Muscle layer of duodenum (tissue), 2 donors: Measurements from ENCODE around the gene INPP5D.
"Not testable (repeated sequence)": the region's sequence is repeated elsewhere in the genome, so short reads cannot be mapped to it uniquely, and the experiment has no call there.

Experiments used
- H3K27ac ChIP-seq: one replicate; pipeline ENCODE4 v1.7.0; 2013; ENCODE audit warnings: mild to moderate bottlenecking, low read length
- H3K27me3 ChIP-seq: one replicate; pipeline ENCODE4 v1.7.0; 2013; ENCODE audit warnings: low read depth, mild to moderate bottlenecking, control low read depth, low read length
- H3K36me3 ChIP-seq, 2 donors: one replicate each; pipeline ENCODE4 v1.7.0; 2013; ENCODE audit warnings: low read length in 2 of 2, control low read depth in 1 of 2, mild to moderate bottlenecking in 1 of 2; ENCODE audit not compliant: insufficient read depth in 2 of 2, control insufficient read depth in 1 of 2
- H3K4me1 ChIP-seq, 2 donors: one replicate each; pipeline ENCODE4 v1.7.0; 2013; ENCODE audit warnings: low read length in 2 of 2, mild to moderate bottlenecking in 2 of 2, control low read depth in 1 of 2, moderate library complexity in 1 of 2; ENCODE audit not compliant: insufficient read depth in 2 of 2, control insufficient read depth in 1 of 2
- H3K4me3 ChIP-seq, 2 donors: one replicate each; pipeline ENCODE4 v1.7.0; 2013; ENCODE audit warnings: low read length in 2 of 2, low read depth in 1 of 2, mild to moderate bottlenecking in 1 of 2
- H3K9me3 ChIP-seq, 2 donors: one replicate each; pipeline ENCODE4 v1.7.0; 2013; ENCODE audit warnings: low read length in 2 of 2, control low read depth in 1 of 2, mild to moderate bottlenecking in 1 of 2; ENCODE audit not compliant: control insufficient read depth in 1 of 2
- donor health status: healthy.

The INPP5D gene

DNA sequence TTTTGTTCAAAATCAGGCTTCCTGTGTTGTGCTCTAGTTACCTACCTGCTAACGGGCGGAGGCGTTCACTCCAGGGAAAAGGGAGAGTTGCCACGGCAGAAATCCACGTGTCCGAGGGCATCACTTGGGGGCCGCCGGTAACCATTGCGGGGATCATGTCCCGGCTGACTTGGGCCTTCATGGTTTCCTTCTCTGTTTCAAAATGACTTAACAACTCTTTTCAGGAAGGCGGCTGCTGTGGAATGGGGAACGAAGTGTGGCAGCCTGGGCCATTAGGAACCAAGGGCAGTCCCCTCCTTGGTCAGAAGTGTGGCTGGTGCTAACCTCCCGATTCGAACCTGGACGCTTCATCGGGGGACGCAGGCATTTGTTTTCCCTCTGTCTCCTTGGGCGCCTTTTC lies 56.8 kb downstream of the INPP5D start:
- Histone ChIP-seq H3K4me1 (no peaks in the 10 kb centered on the region), H3K9me3 (no peaks in the 10 kb centered on the region), H3K36me3 (no peaks in the 10 kb centered on the region), H3K27ac (no peak overlapping the region), H3K4me3 (no peak overlapping the region), H3K27me3 (no peaks in the 10 kb centered on the region)

DNA sequence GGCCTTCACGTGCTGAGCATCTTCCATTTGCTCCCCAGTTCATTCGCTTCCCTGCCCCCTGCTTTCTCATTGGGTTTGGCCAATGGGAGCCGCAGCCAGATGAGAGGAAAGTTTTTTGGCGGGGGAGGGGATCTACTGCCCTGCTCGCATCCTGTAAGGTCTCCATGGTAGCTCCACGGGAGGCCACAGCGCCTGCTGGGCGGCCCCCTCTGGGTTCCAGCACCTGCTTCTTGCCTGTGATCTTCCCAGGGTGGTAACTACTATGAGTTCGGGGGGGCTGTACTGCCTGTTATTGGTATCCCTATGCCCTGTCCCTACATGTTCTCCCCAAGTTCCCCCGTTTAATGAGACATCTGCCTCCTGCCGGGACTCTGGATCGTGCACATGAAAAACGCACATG lies 57.2 kb downstream of the INPP5D start:
- H3K27me3 ChIP-seq, result no peaks in the 10 kb centered on the region
- H3K4me3 ChIP-seq, result no peak overlapping the region
- H3K36me3 ChIP-seq, result no peaks in the 10 kb centered on the region
- H3K9me3 ChIP-seq, result no peaks in the 10 kb centered on the region
- no peak overlapping the region for H3K27ac ChIP-seq
- no peaks in the 10 kb centered on the region for H3K4me1 ChIP-seq

DNA sequence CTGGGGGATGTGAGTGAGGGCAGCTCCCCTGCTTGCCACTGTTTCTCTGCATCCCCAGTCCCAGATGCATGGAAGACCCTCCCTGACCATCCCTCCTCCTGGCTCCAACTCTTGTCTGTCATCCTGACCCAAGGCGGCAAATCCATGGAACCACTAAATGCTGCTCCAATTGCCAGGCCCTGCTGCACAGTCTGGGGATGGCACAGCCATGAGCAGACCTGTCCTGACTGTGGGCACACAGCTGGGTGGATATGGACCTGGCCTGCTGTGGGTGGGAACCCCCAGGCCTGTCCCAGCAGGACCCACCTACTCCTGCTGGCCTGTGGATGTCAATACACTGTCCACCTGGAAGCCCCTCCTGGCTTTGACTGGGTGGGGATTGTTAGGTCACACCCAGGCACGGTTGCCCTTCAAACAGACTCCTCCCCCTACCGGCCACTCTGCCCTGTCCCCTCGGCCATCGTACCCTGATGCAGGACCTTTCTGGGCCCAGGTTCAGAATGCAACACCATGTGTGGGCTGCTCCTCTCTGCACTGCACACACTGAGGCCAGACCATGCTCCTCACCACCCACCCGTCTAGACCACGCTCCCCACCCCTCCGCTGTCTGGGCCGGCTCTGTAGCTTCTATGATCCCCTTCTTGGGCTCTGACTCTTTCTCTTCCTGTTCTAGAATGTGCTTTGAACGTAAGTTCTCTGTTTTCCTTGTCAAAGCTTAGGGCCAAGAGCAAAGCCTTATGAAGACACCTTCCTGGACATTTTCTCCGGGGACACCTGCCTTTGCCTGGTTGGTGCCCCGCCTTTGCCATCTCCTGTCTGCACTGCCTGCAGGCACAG lies 57.9 kb downstream of the INPP5D start:
- no peaks in the 10 kb centered on the region for H3K4me1 ChIP-seq
- no peak overlapping the region for H3K27ac ChIP-seq
- H3K36me3 ChIP-seq, result no peaks in the 10 kb centered on the region
- no peaks in the 10 kb centered on the region for H3K27me3 ChIP-seq
- H3K9me3 ChIP-seq, result no peaks in the 10 kb centered on the region
- H3K4me3 ChIP-seq, result no peak overlapping the region

DNA sequence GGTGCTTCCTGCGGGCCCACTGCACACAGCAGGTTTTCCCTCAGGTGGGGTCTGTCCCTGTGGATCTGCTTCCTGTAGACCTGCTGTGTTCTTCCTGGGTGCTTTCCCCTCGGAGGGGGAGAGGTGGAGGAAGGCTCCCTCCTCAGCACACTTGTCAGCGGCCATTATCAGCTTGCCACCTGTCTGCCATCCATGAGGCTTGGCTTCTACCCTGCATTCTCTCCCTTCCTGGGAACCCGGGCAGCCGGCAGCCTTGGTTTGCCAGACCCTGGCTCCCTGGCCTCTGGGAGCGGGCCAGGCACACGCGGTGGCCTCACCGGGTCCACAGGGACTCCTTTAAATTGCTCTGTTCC lies 58.5 kb downstream of the INPP5D start:
- H3K27me3 ChIP-seq, result no peaks in the 10 kb centered on the region
- no peaks in the 10 kb centered on the region for H3K36me3 ChIP-seq
- H3K27ac ChIP-seq, result no peak overlapping the region
- no peaks in the 10 kb centered on the region for H3K9me3 ChIP-seq
- no peaks in the 10 kb centered on the region for H3K4me1 ChIP-seq
- H3K4me3 ChIP-seq, result no peak overlapping the region

DNA sequence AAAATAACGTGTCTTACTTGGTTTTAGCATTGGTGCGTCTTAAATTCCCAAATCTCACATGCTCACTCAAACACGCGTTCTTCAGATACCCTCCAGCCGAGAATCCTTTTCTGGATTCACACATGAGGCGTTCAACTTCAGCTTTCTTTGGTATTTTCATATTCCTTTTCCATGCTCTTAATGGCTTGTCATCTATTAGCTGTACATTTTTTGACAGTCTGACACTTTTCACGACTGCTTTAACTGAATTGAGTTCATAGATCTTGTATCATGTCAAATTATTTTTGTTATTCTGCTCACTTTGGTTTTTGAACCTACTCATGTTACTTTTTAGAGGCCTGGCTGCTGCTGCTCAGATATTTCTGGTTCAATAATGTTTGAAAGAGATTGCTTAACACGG lies 59.0 kb downstream of the INPP5D start:
- no peaks in the 10 kb centered on the region for H3K4me1 ChIP-seq
- no peak overlapping the region for H3K27ac ChIP-seq
- H3K9me3 ChIP-seq, result no peaks in the 10 kb centered on the region
- no peaks in the 10 kb centered on the region for H3K36me3 ChIP-seq
- no peak overlapping the region for H3K4me3 ChIP-seq
- H3K27me3 ChIP-seq, result no peaks in the 10 kb centered on the region

DNA sequence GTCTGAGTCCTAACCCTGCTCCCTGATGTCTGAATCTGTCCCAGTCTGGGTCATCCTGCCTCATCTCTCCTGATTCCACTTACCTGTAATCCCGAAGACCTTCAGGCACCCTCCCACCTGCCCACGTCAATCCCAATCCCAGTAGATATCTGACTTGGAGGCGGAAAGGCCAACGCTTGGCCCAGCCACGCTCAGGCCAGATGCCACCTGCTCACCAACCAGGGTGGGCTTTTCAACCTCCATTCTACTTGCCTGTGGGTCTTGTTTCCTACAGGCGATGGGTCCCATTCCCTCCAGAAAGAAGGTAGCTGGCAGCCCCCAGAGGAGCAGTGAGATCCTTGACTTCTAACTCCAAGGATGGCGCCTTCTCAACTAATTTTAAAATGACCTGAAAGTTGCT lies 59.7 kb downstream of the INPP5D start:
- Histone ChIP-seq H3K27ac (no peak overlapping the region), H3K9me3 (no peaks in the 10 kb centered on the region), H3K36me3 (no peaks in the 10 kb centered on the region), H3K27me3 (no peaks in the 10 kb centered on the region), H3K4me3 (no peak overlapping the region), H3K4me1 (no peaks in the 10 kb centered on the region)

DNA sequence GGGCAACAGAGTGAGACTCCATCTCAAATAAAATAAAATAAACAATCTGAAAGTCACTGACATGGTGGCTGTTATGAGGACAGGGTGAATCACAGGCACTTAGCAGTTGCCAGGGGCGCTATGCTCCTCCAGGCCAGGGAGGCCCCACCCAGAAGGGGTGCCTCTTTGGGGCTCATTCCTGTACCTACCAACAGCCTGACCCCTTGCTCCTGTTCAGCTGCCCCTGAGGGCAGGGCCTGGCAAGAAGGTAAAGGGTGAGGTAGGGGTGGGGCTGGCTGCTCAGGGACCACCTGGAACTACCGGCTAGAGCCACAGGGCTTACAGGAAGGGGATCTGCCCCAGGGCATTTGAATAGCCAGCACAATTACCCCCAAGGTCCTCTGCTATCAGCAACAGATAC lies 60.3 kb downstream of the INPP5D start:
- no peaks in the 10 kb centered on the region for H3K4me1 ChIP-seq
- H3K9me3 ChIP-seq, result no peaks in the 10 kb centered on the region
- H3K36me3 ChIP-seq, result no peaks in the 10 kb centered on the region
- no peak overlapping the region for H3K4me3 ChIP-seq
- H3K27ac ChIP-seq, result no peak overlapping the region
- no peaks in the 10 kb centered on the region for H3K27me3 ChIP-seq

DNA sequence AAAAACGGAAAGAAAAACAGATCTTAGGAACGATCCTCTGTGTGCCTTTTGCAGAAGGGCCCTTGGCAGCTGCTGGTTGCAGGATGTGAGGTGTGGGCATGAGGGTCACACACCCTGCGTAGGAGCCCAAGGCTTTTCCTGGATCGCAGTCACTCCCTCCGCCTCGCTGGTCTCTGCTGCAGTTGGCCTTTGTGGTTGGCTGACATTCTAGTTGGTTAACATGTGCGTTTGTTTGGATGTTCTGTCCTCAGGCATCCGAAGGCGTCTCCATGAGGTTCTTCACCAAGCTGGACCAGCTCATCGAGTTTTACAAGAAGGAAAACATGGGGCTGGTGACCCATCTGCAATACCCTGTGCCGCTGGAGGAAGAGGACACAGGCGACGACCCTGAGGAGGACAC lies 61.7 kb downstream of the INPP5D start:
- Histone ChIP-seq H3K4me3 (no peak overlapping the region), H3K27me3 (no peaks in the 10 kb centered on the region), H3K9me3 (no peaks in the 10 kb centered on the region), H3K36me3 (peaks cover 0 to 3% of the 10 kb centered on the region in 2 donors), H3K4me1 (no peaks in the 10 kb centered on the region), H3K27ac (no peak overlapping the region)

DNA sequence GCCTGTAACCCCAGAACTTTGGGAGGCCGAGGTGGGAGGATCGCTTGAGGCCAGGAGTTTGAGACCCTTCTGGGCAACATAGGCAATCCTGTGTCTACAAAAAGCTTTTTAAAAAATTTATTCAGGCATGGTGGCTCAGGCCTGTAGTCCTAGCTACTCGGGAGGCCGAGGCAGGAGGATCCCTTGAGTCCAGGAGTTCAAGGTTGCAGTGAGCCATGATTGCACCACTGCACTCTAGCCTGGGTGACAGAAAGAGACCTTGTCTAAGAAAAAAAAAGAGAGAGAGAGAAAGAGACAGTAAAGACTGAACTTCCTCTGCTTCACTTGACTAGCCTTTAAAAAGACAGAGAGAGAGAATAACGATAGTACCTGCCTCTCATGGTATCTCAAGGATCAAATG lies 62.4 kb downstream of the INPP5D start:
- Histone ChIP-seq H3K9me3 (no peaks in the 10 kb centered on the region), H3K27me3 (no peaks in the 10 kb centered on the region), H3K4me3 (no peak overlapping the region), H3K36me3 (peaks cover 0 to 3% of the 10 kb centered on the region in 2 donors), H3K27ac (no peak overlapping the region), H3K4me1 (no peaks in the 10 kb centered on the region)

DNA sequence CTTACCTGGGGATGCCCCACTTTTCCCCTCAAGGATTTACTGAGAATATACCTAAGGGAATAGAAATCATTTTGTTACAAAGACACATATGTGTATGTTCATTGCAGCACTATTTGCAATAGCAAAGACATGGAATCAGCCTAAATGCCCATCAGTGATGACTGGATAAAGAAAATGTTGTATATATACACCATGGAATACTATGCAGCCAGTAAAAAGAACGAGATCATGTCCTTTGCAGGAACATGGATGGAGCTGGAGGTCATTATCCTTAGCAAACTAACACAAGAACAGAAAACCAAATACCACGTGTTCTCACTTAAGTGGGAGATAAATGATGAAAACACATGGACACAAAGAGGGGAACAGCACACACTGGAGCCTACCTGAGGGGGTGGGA lies 63.4 kb downstream of the INPP5D start:
- not testable (repeated sequence) for H3K4me3 ChIP-seq, H3K27ac ChIP-seq, H3K27me3 ChIP-seq, H3K9me3 ChIP-seq, H3K36me3 ChIP-seq, H3K4me1 ChIP-seq

DNA sequence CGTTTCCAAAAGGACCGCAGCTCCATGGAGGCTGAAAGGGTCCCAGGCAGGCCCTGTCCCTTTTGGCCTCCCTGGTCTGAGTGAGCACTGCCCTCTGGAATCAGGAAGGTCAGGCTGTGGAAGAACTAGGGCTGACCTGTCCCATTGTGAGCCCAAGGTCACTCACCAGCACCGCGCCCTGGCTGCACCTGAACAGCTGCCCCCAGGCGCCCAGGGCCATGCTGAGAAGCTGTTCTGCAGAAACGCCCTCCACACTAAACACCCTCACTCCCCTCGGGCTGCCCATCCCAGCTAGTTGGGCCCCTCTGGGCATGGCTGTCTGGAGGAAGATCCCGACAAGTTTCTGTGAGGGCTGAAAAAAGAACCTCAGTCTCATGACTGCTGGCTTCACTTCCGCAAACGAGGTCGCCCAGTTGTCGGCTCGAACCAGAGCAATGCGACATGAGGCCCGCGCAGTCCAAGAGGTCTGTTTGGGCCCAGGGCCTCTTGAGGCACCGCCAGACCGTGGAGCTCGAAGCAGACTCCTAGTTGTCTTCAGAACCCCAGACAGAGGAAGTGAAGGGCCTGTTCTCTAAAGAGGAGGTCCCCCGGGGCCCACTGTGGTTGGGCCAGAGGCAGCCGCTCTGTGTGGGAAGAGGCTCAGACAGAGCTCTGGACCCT lies 64.4 kb downstream of the INPP5D start:
- H3K27me3 ChIP-seq, result no peaks in the 10 kb centered on the region
- no peaks in the 10 kb centered on the region for H3K4me1 ChIP-seq
- no peaks in the 10 kb centered on the region for H3K9me3 ChIP-seq
- H3K27ac ChIP-seq, result no peak overlapping the region
- peaks cover 0 to 3% of the 10 kb centered on the region in 2 donors for H3K36me3 ChIP-seq
- no peak overlapping the region for H3K4me3 ChIP-seq
